GM18868 (cell line): ENCODE measurements around the gene HAND2.
A peak's percentile ranks its signal among the peaks of the same experiment; 100 is the strongest.

Experiments used
- ATAC-seq: cut with Tn5 transposase; IDR thresholded peaks from one replicate; pipeline ENCODE4 v1.9.1; 2021; ENCODE audit warnings: mild to moderate bottlenecking, moderate library complexity; ENCODE audit not compliant: unreplicated experiment

Gene HAND2

DNA sequence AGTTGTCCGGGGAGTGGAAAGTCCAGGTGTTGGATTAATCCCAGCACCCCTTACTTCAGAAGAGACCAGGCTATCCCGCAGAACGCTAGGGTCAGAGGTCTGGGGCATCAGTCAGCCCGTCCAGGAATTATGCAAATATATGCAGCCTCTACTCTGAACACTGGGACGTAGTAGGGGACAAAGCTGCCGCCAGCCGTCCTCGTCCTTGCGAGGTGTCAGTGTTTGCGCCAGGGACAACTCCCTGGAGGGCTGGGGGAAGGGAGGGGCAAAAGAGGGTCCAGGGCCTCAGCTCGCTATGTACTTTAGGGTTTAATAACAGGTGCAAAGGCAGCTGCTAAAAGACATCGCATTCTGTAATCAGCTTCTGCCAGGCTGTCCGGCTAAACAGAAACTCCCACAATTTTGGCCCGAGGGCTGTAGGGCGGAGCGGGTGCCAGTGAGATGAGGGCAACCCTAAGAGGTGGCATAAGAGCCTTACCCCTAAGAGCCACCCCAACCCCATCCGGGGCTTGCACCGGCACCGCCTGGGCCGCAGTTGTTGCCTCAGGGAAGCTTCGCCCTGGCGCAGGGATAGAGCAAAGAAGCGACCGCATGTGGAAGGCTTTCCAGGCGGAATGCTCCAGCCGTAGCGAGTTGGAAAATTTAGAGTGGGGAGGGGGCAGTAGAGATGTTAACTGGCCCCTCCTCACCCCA is 8.4 kb downstream of the HAND2 start:
- no peak for ATAC-seq

DNA sequence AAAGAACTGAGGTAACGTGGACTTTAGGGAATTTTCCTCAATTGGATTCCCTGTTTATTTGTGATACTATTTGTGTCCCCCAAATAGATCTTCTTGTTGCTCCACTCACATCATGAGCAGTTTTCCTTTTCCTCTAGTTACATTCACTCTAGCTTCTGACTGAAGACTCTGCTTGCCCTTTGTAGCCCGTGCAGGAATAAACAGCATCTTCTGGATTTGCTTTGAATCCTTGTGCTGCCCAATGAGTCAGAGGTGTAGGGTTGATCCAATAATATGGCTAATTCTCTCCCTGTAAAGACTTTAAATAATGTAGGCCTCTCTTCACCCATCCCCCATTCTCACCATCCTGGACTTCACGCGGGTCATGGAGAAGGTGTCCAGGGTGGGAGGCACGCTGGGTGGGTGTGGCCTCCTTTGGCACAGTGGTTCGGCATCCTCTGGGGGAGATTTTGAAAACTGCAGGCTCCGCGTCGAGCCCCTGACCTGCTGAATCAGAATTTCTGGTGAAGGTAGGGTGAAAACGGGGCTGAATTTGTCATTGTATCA is 9.0 kb downstream of the HAND2 start:
- no peak for ATAC-seq

DNA sequence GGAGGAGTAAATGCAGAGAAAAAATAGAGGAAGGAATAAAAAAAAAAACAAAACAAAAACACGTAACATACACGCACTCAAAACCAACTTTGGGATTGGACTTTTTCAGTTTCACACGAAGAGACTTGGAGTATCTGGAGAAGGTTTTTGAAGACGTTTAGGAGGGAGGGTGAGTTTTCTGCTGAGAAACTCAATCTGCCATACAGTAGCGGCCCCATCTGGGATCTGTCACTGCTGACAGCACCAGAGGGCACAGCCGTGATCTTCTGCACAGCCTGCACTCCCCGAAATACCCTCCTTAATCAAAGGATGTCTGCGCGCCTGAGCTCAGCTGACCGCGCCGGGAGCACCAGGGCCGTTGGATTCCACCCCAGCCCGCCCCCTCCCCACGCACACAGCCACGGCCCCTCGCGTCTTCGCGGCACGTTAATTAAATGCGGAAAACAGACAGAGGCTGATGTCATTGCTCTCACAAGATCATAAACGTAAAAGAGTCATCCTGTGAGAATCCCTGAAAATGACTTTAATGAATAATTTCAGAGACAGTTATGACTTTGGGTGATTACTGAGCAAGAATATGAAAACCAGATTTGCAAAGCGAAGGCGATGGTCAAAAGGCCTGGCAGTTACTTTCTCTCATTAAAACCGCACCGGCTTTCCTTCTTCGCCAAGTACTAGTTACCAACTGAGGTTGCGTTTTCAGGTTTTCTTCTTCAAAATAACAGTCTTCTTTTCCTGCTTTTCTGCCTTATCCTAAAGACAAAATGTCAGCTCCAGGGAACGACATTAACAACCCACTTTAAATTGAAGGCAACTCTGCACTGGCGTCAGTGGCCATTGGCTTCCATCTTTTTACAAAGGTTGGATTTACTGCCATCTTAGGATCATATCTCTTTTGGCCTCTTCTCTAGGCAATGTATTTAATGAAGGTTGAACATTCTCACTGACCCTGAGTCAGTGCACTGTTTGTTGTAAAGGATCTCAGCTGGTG is 10.6 kb downstream of the HAND2 start:
- no peak for ATAC-seq

DNA sequence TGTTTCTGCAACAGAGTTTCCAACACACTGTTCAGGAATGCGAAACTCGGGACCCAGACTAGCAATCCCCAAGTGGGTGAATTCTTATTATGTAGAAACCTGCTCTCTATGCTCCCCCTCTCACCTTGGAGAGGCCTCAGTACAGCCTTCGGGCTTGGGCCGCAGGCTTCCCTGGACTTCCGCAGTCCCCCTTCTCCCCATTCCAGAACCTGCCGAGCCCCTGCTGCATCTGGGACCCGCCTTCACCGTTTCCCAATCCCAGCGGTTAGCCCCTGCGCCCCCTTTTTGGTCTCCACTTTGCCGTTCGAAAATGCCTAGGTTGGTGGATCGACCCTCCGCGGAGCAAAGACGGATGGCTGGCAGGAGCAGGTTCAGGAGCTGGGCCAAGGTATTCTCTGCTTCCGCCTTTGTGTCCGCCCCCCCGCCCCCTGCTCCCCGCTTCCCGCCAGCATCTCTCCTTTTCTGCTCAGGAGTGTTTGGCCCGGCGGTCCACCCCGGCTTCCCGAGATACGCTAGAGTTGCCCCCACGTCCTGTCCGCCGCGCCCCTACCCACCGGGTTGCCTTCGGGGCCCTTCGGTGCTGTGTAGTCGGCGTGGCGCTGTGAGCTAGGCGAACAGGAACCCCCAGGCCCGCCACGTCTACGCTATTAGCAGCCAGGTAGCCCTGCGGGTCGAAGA is 11.5 kb downstream of the HAND2 start:
- no peak for ATAC-seq

DNA sequence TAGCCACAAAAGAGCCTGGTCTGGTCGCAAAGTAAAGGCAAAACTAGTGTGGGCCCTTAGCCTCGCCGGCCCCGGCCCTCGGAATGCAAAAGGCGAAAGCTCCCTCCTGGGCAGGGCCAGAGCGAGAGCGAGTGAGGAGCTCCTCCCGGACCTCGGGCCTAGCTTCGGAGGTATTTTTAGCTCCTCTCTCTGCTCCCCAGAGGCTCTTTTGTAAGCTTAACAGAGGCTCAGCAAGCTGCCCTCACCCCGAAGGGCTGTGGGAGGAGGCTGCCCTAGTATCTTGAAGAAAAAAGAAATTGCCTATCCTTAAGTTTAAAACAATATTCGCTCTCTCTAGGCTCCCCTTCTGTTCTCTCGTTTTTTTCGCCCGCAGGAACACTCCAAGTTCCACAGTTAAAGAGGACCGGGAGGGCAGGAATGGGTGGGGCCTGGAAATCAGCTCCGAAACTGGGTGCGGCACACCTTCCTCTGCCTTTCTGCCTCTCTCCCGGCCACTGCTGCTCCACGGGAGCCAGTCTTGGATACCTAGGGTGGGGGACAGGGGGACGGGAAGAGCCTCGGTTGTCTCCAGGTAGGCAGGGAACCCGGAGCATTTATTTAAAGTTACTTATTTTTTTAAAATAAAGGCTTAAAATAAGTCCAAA is 12.1 kb downstream of the HAND2 start:
- peak; percentile 39 for ATAC-seq

DNA sequence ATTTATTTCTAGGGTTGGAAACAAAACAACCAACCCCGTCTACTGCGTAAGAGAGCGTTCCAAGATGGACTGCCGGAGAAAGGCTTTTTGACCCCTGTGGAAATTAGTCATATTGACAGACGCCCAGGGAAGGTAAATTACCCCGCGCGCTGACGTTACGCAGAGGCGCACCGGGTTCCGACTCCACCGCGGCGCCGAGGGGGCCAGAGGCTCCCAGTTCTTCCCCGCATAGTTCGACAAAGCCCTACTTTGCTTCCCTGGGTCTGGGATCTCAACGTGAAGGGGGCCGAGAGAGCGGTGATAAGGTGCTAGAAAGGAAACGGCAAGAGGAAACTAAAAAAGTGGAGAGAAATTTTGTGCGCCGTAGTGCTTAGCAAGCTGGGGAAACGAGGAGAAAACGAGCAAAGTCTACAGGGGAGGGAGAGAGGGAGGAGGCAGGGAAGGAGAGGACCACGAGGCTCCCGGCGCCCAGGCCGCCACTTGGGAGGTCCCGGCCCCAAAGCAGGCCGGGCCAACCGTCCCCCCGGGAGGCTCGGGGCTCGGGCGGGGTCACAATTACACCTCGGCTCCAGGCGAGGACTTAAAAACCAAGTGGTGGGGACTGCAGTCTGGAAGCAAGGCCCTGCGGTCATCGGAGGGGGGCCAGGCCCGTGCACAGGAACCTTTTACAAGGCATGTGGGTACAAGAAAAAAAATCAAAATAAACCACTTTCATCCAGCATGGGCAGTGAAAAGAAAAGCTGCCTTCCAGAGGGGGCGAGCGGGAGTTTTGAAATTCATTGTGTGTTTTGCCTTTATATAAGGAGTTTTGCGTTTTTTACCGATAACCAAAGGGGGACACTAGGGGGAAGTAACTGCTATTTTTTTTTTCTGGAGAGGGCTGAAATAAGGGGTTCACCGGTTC is 13.2 kb downstream of the HAND2 start:
- no peak for ATAC-seq

DNA sequence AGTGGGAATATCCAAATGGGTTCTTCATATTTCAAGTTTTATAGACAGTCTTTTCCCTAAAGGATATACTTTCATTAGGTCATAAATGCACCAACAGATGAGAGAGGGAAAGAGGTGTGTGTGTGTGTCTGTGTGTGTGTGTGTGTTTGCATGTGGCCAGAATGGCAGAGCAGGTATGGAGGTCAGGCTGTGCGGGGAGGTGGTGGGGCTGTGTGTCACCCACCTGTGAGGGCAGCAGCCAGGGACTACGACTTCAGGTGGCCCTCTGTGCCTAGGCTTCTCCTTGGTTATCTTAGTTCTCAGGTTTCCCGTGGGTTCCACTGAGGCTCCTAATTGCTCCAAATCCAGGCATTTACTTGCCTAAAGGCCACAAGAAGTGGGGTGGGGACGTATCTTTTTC is 14.6 kb downstream of the HAND2 start:
- ATAC-seq: no peak

DNA sequence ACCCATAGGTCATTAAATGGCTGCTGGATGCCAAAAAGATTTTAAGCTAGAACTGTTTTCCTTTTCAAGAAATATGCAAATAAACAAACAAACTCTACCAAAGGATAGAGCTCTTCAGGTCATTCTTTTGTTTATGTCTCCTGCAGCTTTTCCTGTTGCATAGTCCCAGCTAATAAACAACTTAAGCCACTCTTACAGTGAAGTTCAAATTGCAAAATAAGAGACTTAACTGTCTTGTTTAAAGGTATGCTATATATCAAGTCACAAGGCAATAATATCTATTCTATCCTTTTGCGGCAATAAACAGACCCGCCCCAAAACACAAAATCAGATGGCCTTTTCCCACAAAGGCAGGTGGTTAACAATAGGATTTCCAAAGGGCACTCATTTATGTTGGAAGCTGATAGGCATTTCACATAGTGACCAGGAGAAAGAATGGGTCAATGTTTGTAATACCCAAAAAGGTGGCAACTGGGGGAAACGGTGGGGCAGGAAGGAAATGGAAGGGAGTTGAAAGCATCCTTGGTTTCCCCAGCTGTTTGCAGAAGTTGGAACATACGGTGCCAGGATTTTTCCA is 15.3 kb downstream of the HAND2 start:
- no peak for ATAC-seq

DNA sequence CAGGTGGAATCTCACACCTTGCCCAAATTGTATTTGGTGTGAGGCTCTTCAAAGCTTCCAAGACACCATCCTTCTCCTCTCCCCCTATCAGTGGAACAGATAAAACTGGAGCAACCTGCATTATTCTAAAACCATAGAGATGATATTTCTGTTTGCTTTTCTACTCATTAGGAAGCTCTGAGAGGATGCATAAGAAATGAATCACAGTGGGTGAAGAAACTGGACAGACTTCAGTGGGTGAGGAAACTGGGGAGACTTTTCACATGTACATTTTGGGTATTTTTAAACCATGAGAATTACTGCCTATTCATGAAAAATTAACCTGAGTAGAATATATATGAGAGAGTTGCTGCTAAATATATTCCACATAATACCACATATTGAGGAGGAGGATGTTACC is 16.4 kb downstream of the HAND2 start:
- no peak for ATAC-seq

DNA sequence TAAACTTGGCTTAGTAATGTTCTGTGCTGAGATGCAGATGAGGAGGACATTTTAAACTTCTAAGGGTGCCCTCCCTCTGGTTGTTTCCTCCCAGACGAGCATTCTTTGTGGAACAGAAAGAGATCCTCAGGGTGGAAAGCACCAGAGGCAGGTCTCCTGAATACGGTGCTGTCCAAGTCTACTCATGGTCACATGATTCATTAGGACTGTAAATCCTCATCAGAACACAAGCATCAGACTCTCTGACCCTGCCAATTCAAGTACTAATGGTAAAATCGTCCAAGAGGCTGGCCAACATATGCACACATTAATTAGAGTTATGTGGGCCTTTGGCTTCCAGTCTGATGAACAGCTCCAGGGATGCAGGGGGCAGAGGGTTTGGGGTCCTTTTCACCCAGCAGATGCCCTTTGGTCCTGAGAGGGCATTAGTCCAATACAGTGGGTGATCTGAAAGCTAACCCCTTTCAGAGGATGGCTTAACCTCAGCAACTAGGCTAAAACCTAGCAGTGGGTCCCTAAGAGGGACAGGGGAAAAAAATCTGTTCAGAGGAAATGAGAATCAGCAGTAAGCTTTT is 18.2 kb downstream of the HAND2 start:
- ATAC-seq: no peak

DNA sequence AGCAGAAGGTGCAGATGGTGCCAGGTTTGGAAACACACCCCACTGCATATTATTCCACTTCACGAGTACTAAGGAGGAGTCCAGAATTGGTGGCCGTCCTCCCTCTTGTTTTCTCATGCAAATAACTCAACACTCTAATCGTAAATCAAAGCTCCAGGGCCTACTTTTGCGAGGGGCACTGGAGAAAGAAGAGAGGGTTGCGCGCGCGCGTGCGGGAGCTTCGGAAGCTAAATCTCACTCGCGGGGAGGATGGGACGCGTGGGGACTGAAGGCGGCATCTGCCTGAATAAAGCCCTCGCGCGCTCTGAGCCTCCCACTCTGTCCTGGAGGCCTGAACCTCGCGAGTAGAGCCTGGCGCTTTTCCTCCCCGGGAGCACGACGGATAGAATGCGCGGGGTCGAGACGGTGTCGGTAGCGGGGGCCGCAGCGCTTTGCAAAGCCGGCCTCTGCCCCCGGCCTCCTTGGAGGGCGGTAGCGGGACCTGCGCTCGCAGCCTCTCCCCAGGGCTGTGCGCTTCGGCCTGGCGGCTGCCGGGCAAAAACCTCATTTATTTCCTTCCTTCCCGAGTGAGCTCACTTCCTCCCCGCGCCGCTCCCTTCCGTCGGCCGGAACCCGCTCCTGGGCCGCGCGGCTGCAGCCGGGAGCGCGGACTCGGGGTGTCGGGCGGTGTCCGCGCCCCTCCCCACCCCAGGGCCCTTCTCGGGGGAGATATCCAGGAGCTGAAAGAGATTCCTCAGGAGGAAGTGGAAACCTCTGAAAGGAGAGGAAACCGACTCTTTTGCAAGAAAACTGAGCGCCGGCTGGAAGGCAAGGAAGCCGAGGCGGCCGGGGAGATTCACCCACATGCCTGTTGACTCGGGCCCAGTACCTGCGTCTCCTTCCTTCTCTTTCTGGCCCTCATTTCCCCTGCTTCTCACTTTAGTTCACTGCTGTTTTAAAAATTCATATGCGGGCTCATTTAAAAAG is 20.7 kb downstream of the HAND2 start:
- peak; percentile 37 for ATAC-seq

DNA sequence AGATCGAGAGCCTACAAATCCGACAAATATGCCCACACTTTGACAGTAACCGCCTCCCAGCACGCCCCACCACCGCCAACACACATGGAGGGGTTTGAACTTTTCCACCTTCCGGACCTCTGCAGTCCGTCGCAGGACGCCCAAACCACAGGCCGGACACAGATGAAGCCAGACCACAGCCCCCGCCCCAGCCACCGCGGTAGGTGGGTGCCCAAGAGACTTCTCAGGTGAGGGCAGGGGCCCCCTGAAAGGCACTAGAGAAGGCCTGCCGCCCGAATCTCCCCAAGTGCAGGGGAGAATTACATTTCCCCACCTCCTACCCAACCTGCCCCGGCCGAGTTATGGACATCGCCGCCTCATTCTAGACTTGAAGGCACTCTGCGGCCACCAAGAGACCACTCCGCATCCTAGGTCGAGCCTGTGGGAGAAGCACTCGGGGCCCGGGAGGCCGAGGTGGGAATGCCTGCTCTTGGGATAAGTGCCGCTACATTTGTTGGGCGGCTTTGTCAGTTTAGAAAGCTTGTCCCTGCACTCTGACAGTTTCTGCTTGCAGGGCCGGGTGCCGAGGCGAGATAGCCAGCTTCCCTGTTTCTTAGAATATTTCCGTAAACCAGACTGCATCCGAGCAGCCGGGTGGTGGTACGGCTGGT is 21.5 kb downstream of the HAND2 start:
- ATAC-seq: no peak

DNA sequence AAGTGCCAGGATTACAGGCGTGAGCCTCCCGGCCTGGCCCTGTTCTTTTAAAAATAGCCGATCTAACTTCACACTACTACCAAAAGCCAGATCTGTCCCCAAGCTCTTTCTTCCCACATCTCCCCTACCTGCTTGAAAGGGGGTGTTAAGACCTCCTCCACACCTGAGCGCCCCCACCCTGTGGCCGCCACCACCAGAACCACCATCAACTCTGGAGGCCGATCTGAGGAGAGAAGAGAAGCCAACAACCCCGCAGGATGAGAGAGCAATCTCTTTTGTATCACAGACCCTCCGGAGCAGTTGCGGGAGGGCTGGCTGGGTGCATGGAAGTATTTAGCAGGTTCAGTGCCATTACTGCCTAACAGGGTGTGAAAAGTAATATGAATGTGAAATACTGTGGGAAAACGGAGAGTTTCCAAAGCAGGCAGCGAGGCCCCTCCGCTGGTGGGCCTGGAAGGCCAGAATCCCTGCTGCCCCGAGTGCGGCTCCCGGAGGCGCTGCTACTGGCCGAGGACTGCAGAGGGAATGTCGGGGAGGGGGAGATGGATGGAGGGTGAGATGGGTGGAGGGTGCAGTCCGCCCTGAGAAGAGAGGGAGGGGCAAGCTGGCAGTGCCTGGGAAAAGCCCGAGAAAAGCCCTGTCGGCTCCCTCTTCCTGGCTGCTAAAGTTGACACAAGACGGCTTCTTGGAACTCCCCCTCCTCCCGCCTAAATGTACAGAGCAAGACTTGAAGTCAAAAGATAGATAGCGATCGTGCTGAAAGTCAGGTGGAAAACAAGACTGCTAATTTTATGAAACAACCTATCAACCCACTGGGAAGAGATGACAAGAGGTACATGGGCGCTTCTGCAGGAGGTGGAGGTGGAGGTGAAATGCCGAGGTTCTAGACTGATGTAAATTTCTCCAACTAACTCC is 22.3 kb downstream of the HAND2 start:
- no peak for ATAC-seq

DNA sequence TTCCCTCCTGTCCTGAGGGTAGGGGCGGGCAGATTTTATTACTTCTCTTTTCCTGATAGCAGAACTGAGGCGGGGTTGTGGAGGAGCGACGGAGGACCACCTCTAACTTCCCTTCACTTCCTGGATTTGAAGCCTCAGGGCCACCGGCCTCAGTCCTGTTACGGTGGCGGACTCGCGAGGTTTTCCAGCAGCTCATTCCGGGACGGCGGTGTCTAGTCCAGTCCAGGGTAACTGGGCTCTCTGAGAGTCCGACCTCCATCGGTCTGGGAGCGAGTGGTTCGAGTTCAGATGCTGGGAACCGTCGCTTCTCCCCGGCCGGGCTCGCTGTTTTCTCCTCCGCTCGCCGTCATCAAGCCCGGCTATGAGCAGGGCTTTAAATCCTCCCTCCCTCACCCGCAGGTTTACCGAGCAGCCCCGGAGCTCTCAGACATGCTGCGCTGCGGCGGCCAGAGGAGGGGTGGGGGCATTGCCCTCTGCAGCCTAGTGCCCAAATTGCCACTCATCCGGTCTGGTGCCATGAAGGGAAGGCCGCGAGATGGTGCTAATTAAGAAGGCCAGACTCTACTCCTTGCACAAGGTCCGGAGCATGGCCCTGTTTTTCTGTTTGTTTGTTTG is 23.3 kb downstream of the HAND2 start:
- peak; percentile 8 for ATAC-seq

DNA sequence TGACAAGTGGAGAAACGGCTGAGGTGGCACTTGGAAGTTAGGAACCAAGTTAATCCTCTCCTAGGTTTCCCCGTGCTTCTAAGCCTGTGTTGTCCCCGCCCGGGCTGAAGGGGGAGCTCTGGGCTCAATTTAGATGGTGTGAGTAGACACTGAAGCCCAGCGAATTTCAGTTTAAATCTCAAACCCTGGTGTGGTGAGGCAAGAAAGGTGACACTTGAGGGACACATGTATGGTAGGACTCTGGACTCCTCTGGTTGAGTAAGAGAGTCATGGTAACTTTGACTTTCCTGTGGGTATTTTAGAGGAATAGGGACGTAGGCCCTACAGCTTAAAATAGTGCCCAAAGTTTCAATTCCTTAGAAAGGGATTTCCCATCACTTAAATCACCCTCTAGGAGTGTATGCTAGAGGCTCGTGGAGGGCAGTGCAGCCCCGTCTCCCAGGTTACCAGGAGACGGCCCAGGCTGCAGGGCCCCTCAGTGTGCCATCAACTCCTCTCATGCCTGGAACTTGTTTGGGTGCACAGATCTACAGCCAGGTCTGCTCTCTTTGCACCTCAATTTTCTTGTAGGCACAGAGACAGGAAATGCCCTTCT is 24.0 kb downstream of the HAND2 start:
- peak; percentile 65 for ATAC-seq

DNA sequence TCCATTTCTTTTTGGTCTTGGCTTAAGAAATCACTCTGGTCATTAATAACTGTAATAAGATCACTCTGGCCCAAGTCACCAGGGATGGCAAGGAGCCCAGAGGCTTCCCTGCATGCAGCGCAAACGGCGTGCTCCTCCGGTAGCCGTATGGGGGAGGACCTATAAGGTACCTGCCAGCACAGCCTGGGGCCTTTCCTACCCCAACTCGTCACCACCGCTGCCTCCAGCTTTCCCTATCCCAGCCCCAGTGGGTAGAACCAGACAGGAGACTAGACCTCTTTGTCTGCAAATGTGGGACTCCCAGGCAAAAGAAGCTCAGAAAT is 25.9 kb downstream of the HAND2 start:
- ATAC-seq: no peak
